GM21786 (cell line): Measurements from ENCODE around the gene C1orf159.
"Not testable (repeated sequence)": the region's sequence is repeated elsewhere in the genome, so short reads cannot be mapped to it uniquely, and the experiment has no call there.

Source experiments
- ATAC-seq: cut with Tn5 transposase; IDR thresholded peaks from one replicate; pipeline ENCODE4 v1.9.1; 2021; ENCODE audit not compliant: unreplicated experiment

The C1orf159 gene

DNA sequence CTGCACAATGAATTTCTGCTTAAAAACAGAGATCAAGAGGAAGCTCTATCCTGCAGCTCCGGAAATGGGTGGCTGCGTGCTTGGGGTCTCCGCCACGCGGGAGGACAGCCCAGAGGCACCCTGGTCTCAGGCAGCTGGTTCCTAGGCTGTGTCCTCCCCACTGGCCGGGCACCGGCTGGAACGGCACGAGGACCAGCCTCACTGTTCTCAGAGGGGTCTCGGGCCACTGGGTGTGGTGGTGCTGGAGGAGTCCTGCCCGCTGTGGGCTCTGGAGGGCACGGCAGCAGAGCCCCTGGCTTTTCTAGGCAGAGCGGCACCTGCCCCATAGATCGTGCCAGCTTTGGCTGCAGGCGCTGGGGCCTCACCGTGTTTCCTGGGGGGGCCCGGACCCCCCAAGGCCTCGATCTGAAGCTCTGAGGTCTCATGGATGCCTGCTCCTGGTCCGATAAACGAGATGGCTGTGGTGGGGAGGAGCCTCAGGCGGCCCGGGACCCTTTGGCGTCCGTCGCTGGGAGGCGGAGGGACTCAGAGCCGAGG is 33.6 kb downstream of the C1orf159 start:
- ATAC-seq, result no peak

DNA sequence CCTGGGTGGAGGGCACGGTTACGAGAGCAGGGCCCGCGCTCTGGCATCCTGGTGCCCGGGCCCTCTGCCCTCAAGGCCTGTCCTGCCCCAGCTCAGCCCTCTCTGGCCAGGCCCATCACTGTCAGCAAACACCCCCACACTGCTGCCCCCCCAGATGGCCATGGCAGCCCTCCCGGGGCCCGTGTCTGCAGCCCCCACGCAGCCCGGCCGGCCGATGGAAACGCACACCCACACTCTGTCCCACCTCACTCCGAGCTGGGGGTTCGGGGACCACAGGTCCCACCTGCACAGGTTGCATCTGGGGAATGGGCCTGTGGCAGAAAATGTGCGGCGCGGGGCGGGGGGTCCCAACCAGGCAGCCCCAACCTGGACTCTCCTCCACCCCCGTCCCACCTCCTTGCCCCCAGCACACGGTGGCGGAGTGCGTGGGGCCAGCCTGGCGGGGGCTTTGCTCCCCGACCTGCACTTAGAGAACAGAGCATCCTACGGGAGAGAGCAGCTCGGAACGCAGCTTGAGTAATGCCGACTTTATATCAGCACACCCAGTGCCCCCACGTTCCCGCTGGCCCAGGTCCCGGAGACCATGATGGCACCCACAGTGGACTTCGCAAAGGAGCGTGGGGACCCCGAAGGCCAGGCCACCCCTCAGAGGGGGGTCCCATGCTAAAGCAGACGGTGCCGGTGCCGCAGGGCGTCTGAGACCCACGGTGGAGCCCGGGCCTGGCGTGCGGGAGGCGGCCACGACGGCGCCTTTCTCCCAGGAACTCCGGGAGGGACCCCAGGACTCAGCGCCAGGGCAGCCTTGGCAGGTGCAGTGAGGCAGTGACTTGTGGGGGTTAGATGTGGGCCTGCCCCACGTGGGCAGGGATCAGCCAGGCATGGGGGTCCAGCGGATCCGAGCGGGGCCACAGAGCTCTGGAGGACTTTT is 34.3 kb downstream of the C1orf159 start:
- no peak for ATAC-seq

DNA sequence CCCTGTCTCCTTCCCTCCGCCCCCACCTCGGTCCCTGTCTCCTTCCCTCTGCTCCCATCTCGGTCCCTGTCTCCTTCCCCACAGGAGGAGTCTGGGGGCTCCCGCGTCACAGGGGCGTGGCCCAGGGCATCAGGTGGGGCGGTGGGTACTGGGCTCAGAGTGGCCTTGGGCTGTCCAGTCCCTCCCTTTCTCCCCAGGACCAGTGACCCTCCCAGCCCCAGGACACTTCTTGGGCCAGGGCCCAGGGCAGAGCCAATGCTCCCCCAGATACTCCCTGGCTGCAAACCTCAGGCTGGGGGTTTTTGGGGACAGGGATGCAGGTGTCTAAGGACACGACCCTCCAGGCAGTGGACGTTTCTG is 35.0 kb downstream of the C1orf159 start:
- ATAC-seq, result no peak

DNA sequence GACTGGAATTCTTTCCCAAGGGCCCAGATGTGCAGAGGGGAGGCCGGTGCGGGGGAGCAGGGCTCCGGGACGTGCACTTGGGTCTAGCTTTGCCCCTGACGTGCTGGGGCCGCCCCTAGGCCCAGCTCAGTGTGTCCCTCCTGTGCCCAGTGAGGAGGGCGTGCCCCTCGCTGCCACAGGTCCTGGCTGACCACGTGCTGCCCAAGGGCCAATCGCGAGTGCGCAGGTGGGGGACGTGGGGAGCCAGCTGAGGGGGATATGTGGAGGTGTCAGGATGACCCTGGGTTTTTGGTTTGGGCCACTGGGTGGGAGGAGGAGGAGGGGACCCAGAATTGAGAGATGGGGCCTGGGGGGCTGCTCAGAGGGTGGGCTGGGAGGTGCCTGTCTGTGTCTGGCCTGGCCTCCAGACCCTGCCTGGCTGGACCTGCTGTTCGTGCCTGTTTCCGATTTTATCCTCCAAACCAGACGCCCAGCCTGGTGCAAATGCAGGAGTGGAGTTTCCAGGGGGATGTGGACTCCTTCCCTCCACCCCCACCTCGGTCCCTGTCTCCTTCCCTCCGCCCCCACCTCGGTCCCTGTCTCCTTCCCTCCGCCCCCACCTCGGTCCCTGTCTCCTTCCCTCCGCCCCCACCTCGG is 35.6 kb downstream of the C1orf159 start:
- ATAC-seq, result no peak

DNA sequence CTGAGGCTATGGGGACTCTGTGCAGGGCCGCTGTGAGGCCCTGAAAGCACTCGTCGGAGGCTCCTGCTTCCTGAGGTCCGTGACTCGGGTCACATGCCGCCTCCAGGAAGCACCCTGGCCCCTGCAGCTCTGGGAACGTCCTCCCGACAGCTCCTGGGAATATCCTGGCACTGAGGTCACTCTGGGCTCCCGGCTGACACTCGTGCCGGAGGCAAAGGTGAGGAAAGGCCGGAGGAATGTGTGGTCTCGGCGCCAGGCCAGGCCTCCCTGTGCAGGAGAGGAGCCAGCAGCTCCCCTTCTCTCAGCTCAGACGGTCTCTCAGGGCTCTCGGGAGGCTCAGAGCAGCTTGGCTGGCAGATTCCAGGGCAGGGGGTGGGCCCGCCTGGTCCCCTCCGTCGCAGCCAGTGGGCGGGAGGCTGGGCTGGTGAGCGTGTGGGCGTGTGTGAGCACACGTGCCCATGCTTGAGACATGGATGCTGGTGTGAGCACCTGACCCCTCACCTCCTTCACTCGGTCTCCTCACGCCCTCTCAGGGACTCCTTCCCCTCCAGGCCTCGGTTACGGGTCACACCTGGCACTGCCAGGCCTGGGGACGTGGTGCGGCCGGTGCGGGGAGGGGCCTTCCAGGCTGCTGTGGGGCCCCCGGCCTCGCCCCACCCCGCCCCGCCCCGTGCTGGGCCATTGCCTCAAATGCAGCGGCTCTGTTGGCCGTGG is 36.3 kb downstream of the C1orf159 start:
- no peak for ATAC-seq

DNA sequence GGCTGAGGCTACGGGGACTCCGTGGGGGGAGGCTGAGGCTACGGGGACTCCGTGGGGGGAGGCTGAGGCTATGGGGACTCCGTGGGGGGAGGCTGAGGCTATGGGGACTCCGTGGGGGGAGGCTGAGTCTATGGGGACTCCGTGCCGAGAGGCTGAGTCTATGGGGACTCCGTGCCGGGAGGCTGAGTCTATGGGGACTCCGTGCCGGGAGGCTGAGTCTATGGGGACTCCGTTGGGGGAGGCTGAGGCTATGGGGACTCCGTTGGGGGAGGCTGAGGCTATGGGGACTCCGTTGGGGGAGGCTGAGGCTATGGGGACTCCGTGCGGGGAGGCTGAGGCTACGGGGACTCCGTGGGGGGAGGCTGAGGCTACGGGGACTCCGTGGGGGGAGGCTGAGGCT is 38.5 kb downstream of the C1orf159 start:
- not testable (repeated sequence) for ATAC-seq

DNA sequence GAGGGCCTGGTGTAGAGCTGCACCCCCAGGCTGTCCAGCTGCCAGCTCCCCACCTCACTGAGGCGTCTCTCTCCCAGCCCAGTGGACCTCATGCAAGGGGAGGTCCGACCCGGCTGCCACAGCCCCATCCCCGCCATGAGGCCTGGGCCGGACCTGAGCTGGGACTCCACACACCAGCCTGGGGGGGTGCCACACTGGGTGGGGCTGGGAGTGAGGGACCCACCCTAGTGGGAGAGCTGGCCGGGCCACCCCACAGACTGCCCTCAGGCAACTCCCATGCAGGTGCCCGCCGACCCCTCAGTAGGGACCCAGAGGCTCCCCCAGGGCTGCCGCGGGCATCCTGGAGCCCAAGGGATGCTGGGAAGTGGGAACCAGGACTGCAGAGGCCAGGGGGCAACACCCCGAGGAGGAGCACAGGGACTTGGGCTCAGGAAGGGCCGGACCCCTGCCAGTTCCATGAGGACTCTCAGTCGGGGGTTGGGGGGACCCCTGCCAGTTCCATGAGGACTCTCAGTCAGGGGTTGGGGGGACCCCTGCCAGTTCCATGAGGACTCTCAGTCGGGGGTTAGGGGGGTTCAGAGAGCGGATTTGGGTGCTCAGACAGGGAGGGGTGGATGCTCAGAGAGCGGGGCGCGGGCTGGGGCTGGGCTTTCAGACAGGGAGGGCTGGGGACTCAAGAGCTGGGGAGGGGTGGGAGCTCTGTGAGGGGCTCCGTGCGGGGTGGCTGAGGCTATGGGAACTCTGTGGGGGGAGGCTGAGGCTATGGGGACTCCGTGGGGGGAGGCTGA is 40.5 kb downstream of the C1orf159 start:
- no peak for ATAC-seq

DNA sequence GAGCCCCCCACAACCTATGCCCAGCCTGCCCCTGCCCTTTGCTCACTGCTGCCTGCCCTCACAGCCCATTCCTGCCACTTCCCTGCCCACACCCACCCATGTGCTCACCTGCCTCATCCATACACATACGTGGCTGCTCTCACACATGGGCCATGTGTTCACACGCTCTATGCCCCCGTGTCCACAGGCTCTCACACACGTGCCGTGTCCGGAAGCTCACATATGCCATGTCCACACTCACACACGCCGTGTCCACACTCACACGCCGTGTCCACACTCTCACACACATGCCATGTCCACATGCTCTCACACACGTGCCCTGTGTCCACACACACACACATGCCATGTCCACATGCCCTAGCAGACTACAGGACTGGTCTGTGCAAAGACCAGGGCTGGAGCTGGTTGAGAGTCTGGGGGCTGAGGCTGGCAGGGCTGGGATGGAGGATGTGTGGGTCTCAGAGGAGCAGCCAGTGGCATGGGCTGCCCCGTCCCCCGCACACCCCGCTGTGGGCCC is 41.2 kb downstream of the C1orf159 start:
- ATAC-seq, result no peak

DNA sequence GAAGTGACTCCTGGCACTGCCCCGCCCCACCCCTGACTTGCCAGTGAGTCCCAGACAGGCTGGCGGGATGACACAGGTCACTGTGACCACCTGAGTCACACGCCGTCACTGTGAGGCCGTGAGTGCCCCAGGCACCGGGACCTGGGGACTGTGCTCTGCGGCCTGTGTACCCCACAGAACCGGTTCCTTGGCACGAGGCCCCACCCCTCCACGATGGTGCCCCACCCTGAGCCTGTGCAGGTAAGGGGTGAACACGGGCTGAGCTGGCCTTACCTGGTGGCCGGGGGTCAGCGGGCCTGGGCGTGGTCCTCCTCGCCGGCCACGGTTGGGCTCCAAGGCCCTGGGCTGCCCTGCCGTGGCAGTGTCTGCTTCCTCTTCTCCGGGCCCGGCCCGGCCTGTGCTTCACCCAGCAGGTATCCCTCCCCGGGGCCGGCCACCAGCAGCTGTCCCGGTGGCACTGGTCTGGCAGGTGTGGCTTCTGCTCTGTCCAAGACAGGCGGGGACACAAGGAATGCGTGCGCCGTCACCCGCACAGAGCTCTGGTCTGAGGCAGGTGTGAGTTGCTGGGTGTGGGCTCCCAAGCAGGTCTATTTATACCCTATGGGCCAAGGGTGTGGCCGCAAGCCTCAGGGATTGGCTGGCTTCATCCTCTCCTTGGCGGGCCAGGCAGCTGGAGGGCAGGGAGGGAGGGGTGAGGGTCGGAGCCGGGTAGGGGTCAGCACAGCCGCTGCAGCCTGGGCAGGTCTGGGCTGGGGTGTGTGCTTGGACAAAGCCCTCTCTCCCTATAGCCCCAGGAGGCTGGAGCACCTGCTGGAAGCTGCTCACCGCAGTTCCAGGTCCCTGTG is 41.9 kb downstream of the C1orf159 start, which contains the start of gene RNF223:
TSS of gene RNF223 (minus strand) at position 564 of the 845 bp plus-strand sequence. CDS start 1,740 bp downstream, outside the sequence.
- no peak for ATAC-seq

DNA sequence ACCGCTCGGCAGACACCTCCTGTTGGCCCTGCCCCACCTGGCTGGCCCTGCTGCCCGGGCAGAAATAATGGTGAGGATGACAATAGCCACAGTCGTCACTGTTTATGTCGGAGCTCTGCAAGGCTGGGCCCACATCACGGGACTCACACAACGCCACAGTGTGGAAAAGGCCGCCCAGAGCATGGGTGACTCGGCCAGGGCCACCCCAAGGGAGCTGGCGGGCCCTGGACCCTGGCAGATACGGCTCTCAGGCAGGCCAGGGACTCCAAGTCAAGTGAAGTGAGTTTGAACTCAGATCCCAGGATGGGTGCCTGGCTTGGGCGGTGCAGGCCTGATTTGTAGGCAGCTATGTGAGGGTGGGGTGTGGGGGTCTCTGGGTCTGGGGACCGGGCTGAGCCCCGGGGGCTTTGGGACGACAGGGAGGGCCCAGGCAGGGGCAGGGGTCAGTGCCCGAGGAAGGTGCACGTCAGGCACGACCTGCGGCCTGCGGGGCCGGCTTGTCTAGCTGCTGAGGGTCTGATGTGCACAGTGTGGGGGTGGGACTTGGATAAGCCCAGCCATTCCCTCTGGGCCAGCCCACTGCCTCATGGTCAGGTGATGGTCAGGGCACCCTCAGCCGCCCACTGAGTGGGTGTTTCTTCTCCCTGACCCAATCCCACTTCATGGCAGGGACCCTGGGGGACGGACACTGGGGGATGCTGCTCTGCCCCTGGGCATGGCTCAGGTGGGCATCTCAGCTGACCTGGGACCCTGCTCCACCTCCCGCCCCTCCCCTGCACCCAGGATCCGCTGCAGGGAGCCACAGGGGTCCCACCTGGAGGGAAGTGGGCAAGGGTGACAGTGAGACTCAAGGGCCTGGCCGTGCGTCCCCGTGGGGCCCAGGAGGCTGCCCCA is 42.8 kb downstream of the C1orf159 start:
- ATAC-seq, result no peak

DNA sequence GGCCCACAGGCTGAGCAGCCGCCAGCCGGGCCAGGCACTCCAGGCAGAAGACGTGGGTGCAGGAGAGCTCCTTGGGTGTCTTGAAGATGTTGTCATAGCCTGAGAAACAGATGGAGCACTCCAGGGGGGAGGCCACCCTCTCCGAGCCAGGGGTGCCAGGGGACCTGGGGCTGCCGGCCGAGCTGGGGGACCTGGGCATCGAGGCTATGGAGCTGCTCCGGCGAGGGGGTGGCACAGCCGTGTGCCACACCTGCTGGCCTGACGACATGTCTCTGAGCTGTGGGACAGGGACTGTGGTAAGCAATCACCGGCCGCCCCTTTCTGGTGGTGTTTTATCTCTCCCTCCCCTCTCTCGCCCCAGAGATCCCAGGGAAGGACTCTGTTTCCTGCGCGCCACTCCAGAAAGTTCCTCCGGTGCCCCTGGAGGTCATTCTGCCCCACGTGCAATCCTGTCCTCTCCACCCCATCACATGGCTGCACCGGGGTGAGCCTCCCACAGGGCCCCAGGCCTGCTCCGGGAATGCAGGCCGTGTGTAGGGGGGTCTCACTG is 43.5 kb downstream of the C1orf159 start:
- no peak for ATAC-seq

DNA sequence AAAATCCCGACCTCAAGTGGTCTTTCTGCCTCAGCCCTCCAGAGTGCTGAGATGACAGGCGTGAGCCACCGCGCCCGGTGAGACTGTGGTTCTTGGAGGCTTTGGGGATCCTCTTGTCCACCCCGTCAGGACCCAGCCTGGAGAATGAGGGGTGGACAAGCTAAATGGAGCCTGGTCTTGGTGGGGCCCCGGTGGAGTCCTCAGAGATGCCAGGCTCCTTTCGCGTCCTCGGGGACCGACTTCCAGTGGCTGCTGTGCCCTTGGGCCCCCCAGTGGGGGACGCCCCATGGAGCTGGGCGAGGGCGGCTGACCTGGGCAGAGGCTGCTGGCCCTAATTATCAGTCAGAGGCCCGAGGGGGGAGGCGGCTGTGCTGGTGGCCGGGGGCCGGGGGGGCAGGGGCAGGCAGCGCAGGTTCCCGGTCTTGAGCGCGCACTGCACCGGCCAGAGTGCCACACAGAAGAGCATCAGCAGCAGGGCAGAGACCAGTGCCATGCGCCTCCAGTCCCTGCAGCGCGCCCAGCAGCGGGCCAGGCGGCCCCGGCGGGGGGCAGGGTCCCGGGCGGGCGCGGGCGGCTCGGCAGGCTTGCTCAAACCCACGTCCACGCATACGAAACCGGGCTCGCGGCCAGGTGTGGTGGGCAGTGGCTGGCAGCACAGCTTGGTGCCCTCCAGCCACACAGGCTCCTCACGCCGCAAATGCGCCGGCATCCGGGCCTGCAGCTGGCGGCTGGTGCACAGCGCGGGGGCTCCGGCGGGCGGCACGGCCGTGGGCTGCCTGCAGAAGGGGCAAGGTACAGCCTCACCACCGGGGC is 44.2 kb downstream of the C1orf159 start:
- ATAC-seq, result no peak

DNA sequence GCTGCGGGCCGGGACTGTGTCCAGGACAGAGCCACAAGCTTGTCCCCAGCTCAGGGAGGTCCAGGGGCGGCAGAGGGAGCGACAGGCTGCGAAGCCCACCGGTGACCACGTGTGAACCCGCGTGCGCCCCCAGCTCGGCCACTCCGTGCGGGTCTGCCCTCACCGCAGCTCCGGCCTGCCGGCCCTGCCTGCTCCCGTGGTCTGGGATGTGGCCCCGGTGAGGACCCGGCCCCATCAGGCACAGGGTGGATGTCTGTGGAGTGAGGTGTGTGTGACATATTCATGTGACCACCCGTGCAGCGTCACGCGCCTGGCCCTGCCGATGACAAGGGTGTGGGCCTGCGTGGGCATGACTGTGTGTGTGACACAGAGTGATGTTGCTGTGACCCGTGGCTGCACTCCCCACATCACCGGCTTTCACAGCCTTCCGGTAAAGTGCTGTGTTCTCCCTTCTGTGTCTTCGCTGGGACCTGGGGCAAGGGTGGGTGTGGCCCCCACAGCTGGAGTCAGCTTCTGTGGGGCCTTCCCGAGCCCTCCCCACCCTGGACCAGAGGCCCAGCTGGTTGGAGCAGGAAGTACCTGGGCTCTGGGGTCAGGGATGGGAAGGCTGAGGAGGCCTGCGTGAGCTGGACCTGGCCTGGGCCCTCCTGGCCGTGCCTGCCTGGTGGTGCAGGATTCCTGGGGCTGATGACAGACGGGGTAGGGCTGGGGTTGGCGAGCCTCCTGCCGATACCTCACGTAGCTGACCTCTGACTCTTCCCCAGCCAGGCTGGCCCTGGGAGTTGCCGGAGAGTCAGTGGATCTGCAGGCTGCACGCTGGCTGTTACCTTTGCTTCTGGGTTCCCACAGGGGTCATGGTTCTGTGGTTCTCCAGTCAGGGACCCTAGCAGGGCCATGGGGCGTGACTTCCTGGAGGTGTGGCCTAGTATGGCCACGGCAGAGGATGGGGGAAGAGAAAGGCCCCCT is 45.9 kb downstream of the C1orf159 start:
- no peak for ATAC-seq

DNA sequence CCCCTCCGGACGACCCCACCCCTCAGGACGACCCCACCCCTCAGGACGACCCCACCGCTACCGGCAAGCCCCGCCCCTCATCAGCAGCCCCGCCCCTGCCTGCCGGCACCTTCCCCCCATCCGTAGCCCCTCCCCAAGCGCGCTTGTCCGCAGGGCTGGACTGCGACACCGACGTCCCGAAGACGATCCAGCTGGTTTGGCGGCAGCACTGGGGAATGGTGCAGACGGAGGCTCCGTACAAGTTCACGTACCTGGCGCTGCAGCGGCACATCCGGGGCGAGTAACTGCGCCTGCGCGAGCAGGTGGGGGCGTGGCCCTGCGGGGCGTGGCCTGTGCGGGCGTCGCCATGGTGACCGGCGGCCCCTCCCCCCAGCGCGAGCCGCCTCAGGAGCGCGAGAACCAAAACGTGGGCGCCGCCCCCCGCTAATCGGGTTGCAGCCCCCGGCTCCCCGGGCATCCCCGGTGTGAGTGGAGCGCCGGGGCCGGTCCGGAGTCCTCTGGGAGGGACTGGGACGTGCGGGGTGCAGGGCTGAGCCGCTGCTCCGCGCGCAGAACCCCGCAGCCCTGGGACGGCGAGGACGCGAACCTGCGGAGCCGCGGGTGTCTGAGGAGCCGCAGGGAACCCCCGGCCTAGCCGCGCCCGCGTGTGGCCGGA is 46.7 kb downstream of the C1orf159 start:
- ATAC-seq, result peak; percentile 53

DNA sequence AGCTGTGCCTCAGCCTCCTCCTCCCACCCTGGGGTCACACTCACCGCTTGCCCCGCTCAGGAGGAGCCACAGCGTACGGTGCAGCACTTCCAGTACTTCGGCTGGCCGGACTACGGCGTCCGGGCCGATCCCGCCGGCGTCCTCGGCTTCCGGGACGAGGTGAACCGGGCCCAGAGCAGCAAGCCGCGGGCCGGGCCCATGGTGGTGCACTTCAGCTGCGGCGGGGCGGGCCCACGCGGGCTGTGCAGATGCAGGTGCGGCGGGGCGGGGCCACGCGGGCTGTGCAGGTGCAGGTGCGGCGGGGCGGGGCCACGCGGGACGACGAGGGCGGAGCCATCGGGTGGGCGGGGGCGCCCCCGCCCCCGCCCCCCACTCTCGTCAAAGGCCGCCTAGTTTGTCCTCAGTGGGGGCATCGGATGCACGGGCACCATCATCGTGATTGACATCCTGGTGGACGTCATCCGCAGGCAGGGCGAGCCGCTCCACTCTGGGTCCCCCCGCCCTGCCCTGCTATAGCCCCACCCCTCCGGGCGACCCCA is 47.3 kb downstream of the C1orf159 start:
- ATAC-seq, result no peak
